Embryonic facial prominence (tissue), 1 donor: ENCODE measurements around the gene FABP3.

Source experiments
- DNase-seq: peaks from one replicate; pipeline ENCODE4 v3.0.0-alpha.2; 2016; ENCODE audit errors: extremely low spot score

Gene FABP3

DNA sequence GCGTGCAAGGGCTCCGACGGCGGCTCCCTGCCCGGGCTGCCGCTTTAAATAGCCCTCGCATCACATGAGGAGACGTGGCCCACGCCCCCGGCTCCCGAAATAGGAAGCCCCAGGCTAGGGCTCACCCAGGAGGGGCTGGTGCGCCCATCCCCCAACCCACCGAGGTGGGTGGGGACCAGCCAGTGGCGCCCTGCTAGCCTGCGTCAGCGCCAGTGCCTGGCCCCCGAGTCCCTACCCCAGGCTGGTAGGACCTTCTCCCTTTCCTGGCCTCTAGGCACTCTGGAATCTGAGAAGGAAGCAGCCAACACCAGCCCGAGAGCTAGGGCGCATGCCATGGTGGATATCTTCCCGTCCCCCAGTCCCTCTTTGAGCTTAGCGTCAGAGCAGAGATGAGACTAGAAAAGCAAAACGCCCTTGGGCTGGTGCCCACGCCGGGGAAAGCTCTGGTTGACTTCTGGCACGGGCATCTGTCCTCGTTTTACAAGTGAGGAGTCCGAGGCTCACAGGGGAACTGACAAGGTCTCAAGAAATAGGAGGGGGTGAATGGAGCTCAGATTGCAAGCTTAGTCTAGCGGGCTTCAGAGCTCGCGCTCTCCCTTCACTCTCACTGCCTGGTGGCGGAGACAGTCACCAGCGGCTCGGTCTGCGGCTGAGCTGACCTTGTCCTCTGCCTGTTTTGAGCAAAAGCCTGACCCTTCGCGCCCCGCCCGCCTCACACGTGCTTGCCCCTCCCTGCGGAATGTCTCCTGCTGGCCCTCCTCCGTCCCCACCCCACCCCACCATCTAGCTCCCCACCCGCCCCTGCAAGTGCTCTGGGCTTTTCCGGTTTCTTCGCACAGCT is at the start of gene FABP3:
TSS of gene FABP3 (minus strand) at position 21 of the 841 bp plus-strand sequence. CDS start 62 bp downstream, outside the sequence.
- DNase-seq, result peak; percentile 13

DNA sequence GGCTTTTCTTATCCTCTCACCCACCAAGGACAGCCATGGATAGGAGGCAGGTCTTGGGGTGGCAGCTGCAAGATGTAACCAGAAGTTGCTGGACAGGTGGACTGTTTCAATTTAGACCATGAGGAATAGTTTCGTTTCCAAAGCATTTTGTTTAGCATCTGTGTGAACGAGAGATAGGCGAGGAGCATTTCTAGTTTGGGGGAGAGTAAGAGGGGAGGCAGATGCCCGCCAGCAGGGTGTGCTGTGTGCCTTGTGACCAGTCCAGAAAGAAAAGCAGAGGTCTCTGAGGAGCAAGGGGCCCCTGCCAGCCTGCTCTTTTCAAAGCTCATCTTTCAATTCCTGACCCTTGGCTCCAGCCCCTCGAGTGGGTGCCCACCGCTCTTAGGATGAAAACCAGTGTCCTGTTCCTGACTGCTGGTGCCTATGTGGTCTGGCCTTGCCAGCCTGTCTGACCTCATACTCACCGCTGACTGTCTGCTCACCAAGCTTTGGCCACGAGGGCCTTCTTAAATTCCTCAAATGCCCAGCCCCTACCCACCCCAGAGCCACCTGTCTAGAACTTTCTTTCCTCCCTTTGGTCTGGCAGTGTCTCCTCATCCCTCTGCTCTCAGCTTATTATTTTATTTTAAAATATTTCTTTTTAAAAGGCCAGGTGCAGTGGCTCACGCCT is 48.6 kb upstream of the FABP3 start:
- no peak for DNase-seq

GRCh38 chr1:31420716-31421115 is 47.8 kb upstream of the FABP3 start:
- no peak for DNase-seq

- DNase-seq, result no peak
Observed at GRCh38 chr1:31418626-31419323, 45.9 kb upstream of the FABP3 start.

- DNase-seq, result no peak
Observed at GRCh38 chr1:31417148-31417547, 44.3 kb upstream of the FABP3 start.

- DNase-seq, result no peak
Observed at GRCh38 chr1:31416101-31416736, 43.3 kb upstream of the FABP3 start.

DNA sequence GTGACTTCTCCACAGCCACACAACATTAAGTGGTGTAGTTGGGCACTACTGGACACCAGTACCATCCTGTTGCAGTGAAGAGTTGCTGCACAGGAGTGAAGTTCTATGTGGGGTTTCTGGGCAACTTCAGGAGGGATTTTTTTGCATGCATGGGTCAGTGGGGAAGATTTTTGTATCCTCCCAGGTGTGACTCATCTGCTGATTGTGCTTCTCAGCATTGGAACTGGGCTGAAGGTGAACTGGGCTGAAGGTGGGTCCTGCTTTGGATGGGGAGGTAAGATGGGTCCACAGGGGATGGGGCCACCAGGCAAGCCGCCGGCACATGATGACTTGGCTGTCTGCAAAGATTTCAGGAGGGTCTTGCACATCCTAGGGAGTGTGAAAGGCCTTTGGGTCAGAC is 42.8 kb upstream of the FABP3 start:
- no peak for DNase-seq

- no peak for DNase-seq
Observed at GRCh38 chr1:31414980-31415370, 42.1 kb upstream of the FABP3 start.

DNA sequence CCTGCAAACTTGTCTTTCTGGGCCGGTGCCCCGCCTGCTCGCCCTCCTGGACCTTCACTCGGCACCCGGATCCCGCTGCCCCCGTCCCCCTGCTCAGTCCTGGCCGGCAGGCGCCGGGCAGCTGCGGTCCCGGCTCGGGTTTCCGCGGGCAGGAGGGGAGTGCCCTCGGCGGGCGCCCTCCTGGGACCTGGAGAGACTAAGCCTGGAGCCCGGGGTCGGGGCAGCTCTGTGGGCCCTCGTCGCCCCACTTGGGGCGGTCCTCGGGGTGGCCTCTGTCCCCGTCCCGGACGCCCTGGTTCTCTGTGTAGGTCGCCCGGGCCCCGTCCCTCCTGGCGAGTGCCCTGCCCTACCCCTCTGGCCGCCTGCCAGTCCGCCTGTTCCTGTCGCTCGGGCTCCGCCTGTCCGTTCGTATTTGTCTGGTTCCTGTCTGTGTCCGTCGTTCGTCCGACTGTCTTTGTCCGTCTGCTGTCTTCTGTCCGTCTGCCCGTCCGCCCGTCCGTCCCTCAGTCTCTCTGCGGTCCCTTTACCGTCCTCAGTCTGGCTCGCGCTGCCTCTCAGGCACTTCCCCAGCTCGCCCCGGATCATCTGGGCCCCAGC is 40.6 kb upstream of the FABP3 start:
- peak; percentile 20 for DNase-seq

DNA sequence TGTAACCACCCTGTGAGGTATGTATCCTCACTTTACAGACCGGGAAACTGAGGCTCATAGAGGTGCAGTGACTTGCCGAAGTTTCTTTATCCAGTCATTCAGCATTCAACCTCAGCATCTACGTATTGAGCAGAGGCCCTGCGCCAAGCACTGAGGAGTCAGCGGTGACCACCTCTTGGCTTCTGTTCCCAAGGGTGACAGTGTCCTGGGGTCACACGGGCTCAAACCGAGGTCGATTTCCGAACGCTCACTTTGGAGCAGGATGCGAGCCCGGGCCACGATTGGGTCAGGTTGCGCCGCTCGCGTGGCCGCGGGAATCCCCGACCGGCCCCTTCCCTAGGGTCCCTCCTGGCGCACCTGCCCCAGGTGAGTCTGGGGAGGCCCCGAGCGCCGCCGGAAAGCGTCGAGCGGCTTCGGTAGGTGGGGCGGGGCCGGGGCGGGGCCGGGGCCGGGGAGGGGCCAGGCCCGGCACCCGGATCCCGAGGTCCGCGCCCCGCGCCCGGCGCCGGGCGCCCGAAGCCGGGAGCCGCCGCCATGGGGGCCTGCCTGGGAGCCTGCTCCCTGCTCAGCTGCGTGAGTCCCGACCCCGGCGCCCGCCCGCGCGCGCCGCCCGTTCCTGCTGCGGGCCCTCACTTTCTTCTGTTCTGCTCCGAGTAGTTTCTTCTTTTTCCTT is 40.0 kb upstream of the FABP3 start, which contains the start of gene SERINC2:
TSS of gene SERINC2 (plus strand) at position 482 of the 673 bp plus-strand sequence. CDS start at position 535, 53 bp downstream.
- DNase-seq, result no peak

GRCh38 chr1:31412205-31412604 is 39.3 kb upstream of the FABP3 start:
- no peak for DNase-seq

DNA sequence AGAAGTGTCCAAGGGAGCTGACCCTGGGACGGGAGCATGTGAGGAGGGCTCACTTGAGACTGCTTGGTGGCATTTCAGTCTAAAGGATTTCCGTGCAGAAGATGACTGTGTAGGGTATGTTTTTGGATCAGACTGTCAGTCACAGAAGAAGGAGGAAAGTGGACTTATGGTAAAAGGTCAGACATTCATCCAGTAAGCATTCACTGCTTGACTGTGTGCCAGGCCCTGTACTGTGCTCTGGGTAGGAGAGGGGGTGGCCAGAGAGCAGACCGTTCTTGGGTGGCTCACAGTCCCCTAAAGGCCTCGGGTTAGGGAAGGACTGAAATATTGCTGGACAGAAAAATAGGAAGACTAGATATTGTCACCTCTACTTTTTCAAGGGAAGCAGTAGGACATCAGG is 38.0 kb upstream of the FABP3 start:
- DNase-seq, result no peak

DNA sequence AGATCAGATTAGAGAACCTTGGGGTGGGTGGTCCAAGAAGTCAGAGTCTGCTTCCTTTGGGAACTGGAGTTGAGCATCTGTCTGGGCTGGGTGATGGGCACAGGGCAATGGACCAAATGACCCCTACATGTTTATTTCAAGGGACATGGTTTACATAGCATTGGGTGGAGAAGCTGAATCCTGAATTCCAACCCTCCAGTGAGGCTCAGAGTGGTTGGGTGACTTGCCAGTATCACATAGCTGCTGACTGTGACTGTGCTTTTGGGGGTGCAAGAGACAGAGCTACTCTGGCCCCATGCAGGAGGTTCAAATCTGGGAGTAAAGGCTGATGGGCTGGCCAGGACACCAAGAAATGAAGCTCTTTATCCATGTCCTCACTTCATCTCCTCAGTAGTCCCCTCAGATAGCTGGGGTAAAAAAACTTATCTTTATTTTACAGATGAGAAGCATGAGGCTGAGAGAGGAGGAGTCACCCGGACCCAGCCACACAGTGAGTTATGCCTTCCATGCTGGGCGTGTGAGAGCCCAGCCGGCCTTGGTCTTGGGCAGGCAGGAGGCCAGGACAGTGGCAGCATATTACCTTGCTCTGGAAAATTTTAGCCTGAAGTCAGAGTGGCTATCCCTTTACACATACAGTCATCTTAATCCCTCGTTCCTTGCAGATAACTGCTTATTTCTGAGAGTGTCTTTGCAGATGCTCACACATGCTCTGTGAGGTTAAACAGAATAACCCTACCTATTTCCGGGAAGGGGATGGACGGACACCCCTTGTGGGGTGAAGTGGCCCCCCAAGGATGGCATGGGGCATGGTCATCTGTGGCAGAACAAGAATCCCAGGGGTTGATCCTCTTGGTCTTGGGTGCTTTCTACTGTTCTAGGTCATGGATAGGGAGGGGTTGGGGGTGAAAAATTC is 37.3 kb upstream of the FABP3 start:
- DNase-seq, result no peak

- no peak for DNase-seq
Observed at GRCh38 chr1:31408788-31409318, 36.0 kb upstream of the FABP3 start.

- DNase-seq, result no peak
Observed at GRCh38 chr1:31407029-31407626, 34.3 kb upstream of the FABP3 start.

- DNase-seq, result no peak
Observed at GRCh38 chr1:31405578-31406245, 32.8 kb upstream of the FABP3 start.

- DNase-seq, result no peak
Observed at GRCh38 chr1:31401241-31401640, 28.4 kb upstream of the FABP3 start.

DNA sequence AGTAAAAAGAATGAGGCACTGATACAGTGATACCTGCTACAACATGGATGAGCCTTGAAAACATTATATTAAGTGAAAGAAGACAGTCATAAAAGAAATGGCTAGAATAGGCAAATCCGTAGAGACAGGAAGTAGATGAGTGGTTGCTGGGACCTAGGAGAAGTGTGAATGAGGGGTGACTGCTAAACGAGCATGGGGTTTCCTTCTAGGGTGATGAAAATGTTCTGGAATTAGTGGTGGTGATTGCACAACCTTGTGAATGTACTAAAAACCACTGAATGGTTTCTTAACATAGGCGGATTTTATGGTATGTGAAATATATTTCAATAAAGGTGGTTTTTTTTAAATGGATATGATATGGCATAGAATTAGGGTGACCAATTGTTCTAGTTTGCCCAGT is 27.5 kb upstream of the FABP3 start:
- DNase-seq, result no peak

- no peak for DNase-seq
Observed at GRCh38 chr1:31399976-31400375, 27.1 kb upstream of the FABP3 start.
